IMR-90 (cell line): Measurements from ENCODE around the gene CRISPLD2. TPM values are rescaled to one million over a fixed set of nuclear protein-coding genes. Genes with fewer than 3 reads are reported as not detected.
A peak's percentile ranks its signal among the peaks of the same experiment; 100 is the strongest.

Experiments used
- ATAC-seq: fragments of 200-7000 bp; cut with Tn5 transposase; 2 replicates; pipeline ENCODE4 v1.9.1; 2020; ENCODE audit warnings: low read depth, mild to moderate bottlenecking, moderate library complexity
- BruUV-seq: library from RNA; stranded (reverse); fragments of 400-500 nt; replicated peaks from 2 replicates; lab custom pipeline; 2021; lab: Mats Ljungman, UMichigan
- CTCF ChIA-PET: fragments of 300-600 bp; formaldehyde crosslinking; extraction: SDS; loops from one replicate; lab custom pipeline; 2021; ENCODE audit warnings: antibody characterized with exemption; lab: Yijun Ruan, JAX
- POLR2A ChIA-PET: fragments of 300-600 bp; sonication (Branson Sonifier 250); formaldehyde crosslinking; loops from one replicate; lab custom pipeline; 2022; ENCODE audit warnings: antibody characterized with exemption; ENCODE audit not compliant: unreplicated experiment; lab: Charles Lee
- DNase-seq: peaks from one replicate; pipeline ENCODE4 v3.0.0; 2013
- H2AFZ ChIP-seq: replicated peaks from 2 replicates; pipeline ENCODE3; 2013; ENCODE audit warnings: low read length, mild to moderate bottlenecking; ENCODE audit not compliant: poor library complexity
- H2AK5ac ChIP-seq: 2 replicates; pipeline ENCODE4 v1.6.1; 2013; ENCODE audit warnings: low read depth, low read length, inconsistent platforms
- H2AK9ac ChIP-seq: replicated peaks from 2 replicates; pipeline ENCODE3; 2013; ENCODE audit warnings: mild to moderate bottlenecking, low read depth, low read length, moderate library complexity; ENCODE audit not compliant: poor library complexity
- H2BK120ac ChIP-seq: 2 replicates; pipeline ENCODE4 v1.6.1; 2013; ENCODE audit warnings: low read depth, low read length, inconsistent platforms
- H2BK15ac ChIP-seq: 3 replicates; pipeline ENCODE4 v1.6.1; 2013; ENCODE audit warnings: low read depth, low read length, inconsistent platforms
- H2BK20ac ChIP-seq: 2 replicates; pipeline ENCODE4 v1.6.1; 2013; ENCODE audit warnings: low read depth, mild to moderate bottlenecking, inconsistent platforms, low read length, moderate library complexity
- H2BK5ac ChIP-seq: 2 replicates; pipeline ENCODE4 v1.6.1; 2013; ENCODE audit warnings: mild to moderate bottlenecking, low read depth, low read length, inconsistent platforms; ENCODE audit not compliant: poor library complexity, severe bottlenecking
- H3K14ac ChIP-seq: replicated peaks from 2 replicates; pipeline ENCODE4 v1.6.1; 2013; ENCODE audit warnings: low read depth, low read length, inconsistent platforms
- H3K18ac ChIP-seq: 2 replicates; pipeline ENCODE4 v1.6.1; 2013; ENCODE audit warnings: low read depth, low read length, control low read depth
- H3K23ac ChIP-seq: 2 replicates; pipeline ENCODE4 v1.6.1; 2013; ENCODE audit warnings: low read depth, low read length, inconsistent platforms
- H3K27ac ChIP-seq: 2 replicates; pipeline ENCODE4 v1.5.1; 2013; ENCODE audit warnings: mild to moderate bottlenecking, control low read depth, low read length; ENCODE audit not compliant: insufficient read depth
- H3K27me3 ChIP-seq: 2 replicates; pipeline ENCODE4 v1.6.1; 2013; ENCODE audit warnings: low read length; ENCODE audit not compliant: control insufficient read depth, insufficient read depth
- H3K36me3 ChIP-seq: 2 replicates; pipeline ENCODE4 v1.6.1; 2013; ENCODE audit warnings: low read length, mixed read lengths; ENCODE audit not compliant: control insufficient read depth, insufficient read depth
- H3K4ac ChIP-seq: 2 replicates; pipeline ENCODE4 v1.6.1; 2013; ENCODE audit warnings: low read depth, low read length, inconsistent platforms
- H3K4me1 ChIP-seq: 2 replicates; pipeline ENCODE4 v1.6.1; 2013; ENCODE audit warnings: low read length, mixed read lengths; ENCODE audit not compliant: control insufficient read depth, insufficient read depth
- H3K4me2 ChIP-seq: 2 replicates; pipeline ENCODE4 v1.6.1; 2013; ENCODE audit warnings: low read depth, mild to moderate bottlenecking, control low read depth, low read length, moderate library complexity
- H3K4me3 ChIP-seq: 2 replicates; pipeline ENCODE4 v1.5.1; 2013; ENCODE audit warnings: low read depth, mild to moderate bottlenecking, control low read depth, low read length, moderate library complexity; ENCODE audit not compliant: insufficient read depth
- H3K56ac ChIP-seq: 2 replicates; pipeline ENCODE4 v1.6.1; 2013; ENCODE audit warnings: low read length, inconsistent platforms; ENCODE audit not compliant: insufficient read depth; ENCODE audit errors: extremely low read depth
- H3K79me1 ChIP-seq, 2 experiments: 2 replicates each; pipeline ENCODE4 v1.6.1; 2013; ENCODE audit warnings: low read length in 2 of 2, inconsistent platforms in 1 of 2, low read depth in 1 of 2
- H3K9ac ChIP-seq: 2 replicates; pipeline ENCODE4 v1.6.1; 2013; ENCODE audit warnings: low read depth, low read length, control low read depth
- H3K9me1 ChIP-seq: 2 replicates; pipeline ENCODE4 v1.6.1; 2013; ENCODE audit warnings: low read length, inconsistent platforms; ENCODE audit not compliant: insufficient read depth
- H3K9me3 ChIP-seq: 2 replicates; pipeline ENCODE4 v1.6.1; 2013; ENCODE audit warnings: low read length; ENCODE audit not compliant: control insufficient read depth, insufficient read depth
- H4K20me1 ChIP-seq: 2 replicates; pipeline ENCODE4 v1.6.1; 2013; ENCODE audit warnings: low read length, inconsistent platforms; ENCODE audit not compliant: insufficient read depth
- H4K5ac ChIP-seq: 2 replicates; pipeline ENCODE4 v1.6.1; 2013; ENCODE audit warnings: mild to moderate bottlenecking, low read depth, low read length, control low read depth
- H4K8ac ChIP-seq, 2 experiments: 2 replicates each; pipeline ENCODE4 v1.6.1; 2013; ENCODE audit warnings: low read depth in 2 of 2, low read length in 2 of 2, control low read depth in 1 of 2, inconsistent platforms in 1 of 2
- H4K91ac ChIP-seq: 2 replicates; pipeline ENCODE4 v1.6.1; 2013; ENCODE audit warnings: low read depth, low read length, inconsistent platforms; ENCODE audit not compliant: insufficient read depth
- BHLHE40 ChIP-seq: fragments of 150-350 bp; IDR thresholded peaks from 2 replicates; pipeline ENCODE4 v1.6.1; 2016; ENCODE audit warnings: mild to moderate bottlenecking, low read depth, low read length
- WGBS, 2 experiments: methylation state at CpG; one replicate each; pipeline versions ENCODE4 v1.1.5 to v1.1.7; 2013; ENCODE audit warnings: missing lambda C conversion rate in 2 of 2; ENCODE audit not compliant: insufficient read length in 1 of 2; ENCODE audit errors: extremely low coverage in 2 of 2; 5-methylcytosine and 5-hydroxymethylcytosine counted together
- dilution Hi-C: fragments of 300-500 bp; cut with HindIII; formaldehyde crosslinking; loops from one replicate; pipeline ENCODE4 v1.14.3; 2018; ENCODE audit warnings: low sequenced_read_pairs; ENCODE audit not compliant: unreplicated experiment
- in situ Hi-C: fragments of 300-500 bp; cut with MboI; formaldehyde crosslinking; loops from 3 replicates; pipeline ENCODE4 v1.14.3; 2019; ENCODE audit warnings: low sequenced_read_pairs, inconsistent platforms, mixed read lengths
- intact Hi-C: fragments of 100-400 bp; cut with micrococcal nuclease; formaldehyde crosslinking; loops from 2 replicates; pipeline ENCODE4 v1.10.0; 2022
- polyA plus RNA-seq, 3 experiments: library from polyadenylated mRNA; depleted of rRNA; stranded (reverse); fragments of >200 nt; gene quantifications; 2 replicates each; pipeline ENCODE4 v1.2.3, GENCODE V29; 2012; ENCODE audit warnings: low replicate concordance in 1 of 3
- total RNA-seq: library from RNA; depleted of rRNA; stranded (reverse); fragments of >200 nt; gene quantifications from 2 replicates; pipeline ENCODE4 v1.2.3, GENCODE V29; 2012

The CRISPLD2 gene
- total and polyA plus RNA-seq, 2 of the 4 experiments (the other 2 are of a cell fraction), result 23.1 to 37.5 TPM

DNA sequence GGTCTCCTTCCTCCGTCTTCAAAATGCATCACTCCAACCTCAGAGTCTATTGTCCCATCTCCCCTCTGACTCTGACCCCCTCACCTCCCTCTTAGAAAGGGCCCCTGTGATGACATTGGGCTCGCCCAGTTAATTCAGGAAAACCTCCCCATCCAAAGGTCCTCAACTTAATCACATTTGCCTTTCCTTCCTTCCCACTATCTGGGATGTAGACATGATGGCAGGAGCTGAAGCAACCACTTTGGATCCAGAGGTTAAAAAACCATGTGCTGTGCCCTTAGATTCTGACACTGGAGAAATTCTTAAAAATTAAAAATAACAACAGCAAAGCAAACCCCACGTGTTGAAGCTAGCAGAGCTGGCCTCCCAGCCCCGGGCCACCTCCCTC is 111.3 kb downstream of the CRISPLD2 start:
- TF ChIP-seq BHLHE40, result no peak
- no peaks in the 10 kb centered on the region for H3K27me3 ChIP-seq
- H2BK120ac ChIP-seq, result no peak overlapping the region
- ATAC-seq (no peak), DNase-seq (no peak)
- no peaks in the 10 kb centered on the region for H3K9me3 ChIP-seq
- no peak overlapping the region for H3K9ac ChIP-seq
- WGBS, 2 experiments, result 100% methylated on average over 2 of the region's 4 CpGs; no CpG with 5 or more reads in 1 of the 2 experiments
- no peak overlapping the region for H3K56ac ChIP-seq
- no peak overlapping the region for H3K4ac ChIP-seq
- dilution Hi-C loops, result no loop called here
- no peak overlapping the region for H3K18ac ChIP-seq
- no peak overlapping the region for H4K5ac ChIP-seq
- no peak overlapping the region for H2BK20ac ChIP-seq
- H2AFZ ChIP-seq, result no peak overlapping the region
- H3K23ac ChIP-seq, result no peak overlapping the region
- no peaks in the 10 kb centered on the region for H3K36me3 ChIP-seq
- no peaks in the 10 kb centered on the region for H3K79me1 ChIP-seq
- no peak overlapping the region for H3K14ac ChIP-seq
- H4K20me1 ChIP-seq, result no peaks in the 10 kb centered on the region
- intact Hi-C loops, result no loop called here
- H2BK5ac ChIP-seq, result no peak overlapping the region
- no peak overlapping the region for H2AK9ac ChIP-seq
- H2AK5ac ChIP-seq, result 0 out of 2 replicates have a peak overlapping the region, but pooled peaks have one; percentile 10
- in situ Hi-C loops, result no loop called here
- no peak overlapping the region for H2BK15ac ChIP-seq
- BruUV-seq, result no TSS peak
- no peak overlapping the region for H3K4me2 ChIP-seq
- peaks cover 3% of the 10 kb centered on the region; the same call in 1 of the 2 replicates for H3K9me1 ChIP-seq
- peaks cover 2% of the 10 kb centered on the region; the same call in 1 of the 2 replicates for H3K4me1 ChIP-seq
- H4K91ac ChIP-seq, result no peak overlapping the region
- no peak overlapping the region for H3K27ac ChIP-seq
- no peak overlapping the region for H4K8ac ChIP-seq
- CTCF ChIA-PET, result no interaction called here
- POLR2A ChIA-PET, result no interaction called here
- H3K4me3 ChIP-seq, result no peak overlapping the region
